DND-41 (cell line): ENCODE measurements around the gene SYCP2L.

Experiments used
- ATAC-seq: fragments of 200-7000 bp; cut with Tn5 transposase; 3 replicates; pipeline ENCODE4 v1.9.1; 2021; ENCODE audit warnings: low read depth; ENCODE audit not compliant: insufficient read depth
- DNase-seq: peaks from one replicate; pipeline ENCODE4 v3.0.0-alpha.2; 2020
- H2AFZ ChIP-seq: 2 replicates; pipeline ENCODE4 v1.6.0; 2012; ENCODE audit warnings: low read depth, low read length
- H3K27ac ChIP-seq: 2 replicates; pipeline ENCODE4 v1.5.1; 2012; ENCODE audit warnings: low read length, inconsistent platforms
- H3K27me3 ChIP-seq: fragments of 200-600 bp; sonication (generic); 2 replicates; pipeline ENCODE4 v1.6.0; 2012; ENCODE audit warnings: low read length, mild to moderate bottlenecking, inconsistent platforms; ENCODE audit not compliant: insufficient read depth, poor library complexity
- H3K36me3 ChIP-seq: 2 replicates; pipeline ENCODE4 v1.5.1; 2012; ENCODE audit warnings: low read length, inconsistent platforms; ENCODE audit not compliant: insufficient read depth
- H3K4me1 ChIP-seq: 2 replicates; pipeline ENCODE4 v1.5.1; 2012; ENCODE audit warnings: mild to moderate bottlenecking, low read length; ENCODE audit not compliant: insufficient read depth
- H3K4me2 ChIP-seq: 2 replicates; pipeline ENCODE4 v1.6.0; 2012; ENCODE audit warnings: mild to moderate bottlenecking, moderate library complexity, low read length, inconsistent platforms; ENCODE audit not compliant: insufficient read depth
- H3K4me3 ChIP-seq, 2 experiments: fragments of 200-600 bp in 1 of 2; shearing (Covaris generic) in 1 of 2; 2 replicates each; pipeline ENCODE4 v1.5.1; 2012 to 2016; ENCODE audit warnings: inconsistent platforms in 2 of 2, low read length in 2 of 2, mild to moderate bottlenecking in 2 of 2, low read depth in 1 of 2, moderate library complexity in 1 of 2
- H3K79me2 ChIP-seq: 2 replicates; pipeline ENCODE4 v1.6.0; 2012; ENCODE audit warnings: low read length, inconsistent platforms; ENCODE audit not compliant: insufficient read depth
- H3K9ac ChIP-seq: 2 replicates; pipeline ENCODE4 v1.6.0; 2012; ENCODE audit warnings: low read depth, mild to moderate bottlenecking, inconsistent platforms, low read length, moderate library complexity
- H3K9me3 ChIP-seq: 2 replicates; pipeline ENCODE4 v1.5.1; 2012; ENCODE audit warnings: low read length, moderate library complexity, mild to moderate bottlenecking, inconsistent platforms; ENCODE audit not compliant: insufficient read depth, severe bottlenecking
- H4K20me1 ChIP-seq: 2 replicates; pipeline ENCODE4 v1.6.0; 2012; ENCODE audit warnings: low read length; ENCODE audit not compliant: insufficient read depth
- EZH2 ChIP-seq: IDR thresholded peaks from 3 replicates; pipeline ENCODE4 v1.6.1; 2012; ENCODE audit warnings: borderline replicate concordance, low read depth, mild to moderate bottlenecking, moderate library complexity, low read length, inconsistent platforms; ENCODE audit not compliant: severe bottlenecking
- TF ChIP-seq, protein P1 (sequence below): IDR thresholded peaks from 2 replicates; pipeline ENCODE4 v1.5.1; 2012; ENCODE audit warnings: borderline replicate concordance, low read length, moderate library complexity, mild to moderate bottlenecking; ENCODE audit not compliant: poor library complexity, severe bottlenecking; ENCODE audit errors: extremely low read depth

The SYCP2L gene

DNA sequence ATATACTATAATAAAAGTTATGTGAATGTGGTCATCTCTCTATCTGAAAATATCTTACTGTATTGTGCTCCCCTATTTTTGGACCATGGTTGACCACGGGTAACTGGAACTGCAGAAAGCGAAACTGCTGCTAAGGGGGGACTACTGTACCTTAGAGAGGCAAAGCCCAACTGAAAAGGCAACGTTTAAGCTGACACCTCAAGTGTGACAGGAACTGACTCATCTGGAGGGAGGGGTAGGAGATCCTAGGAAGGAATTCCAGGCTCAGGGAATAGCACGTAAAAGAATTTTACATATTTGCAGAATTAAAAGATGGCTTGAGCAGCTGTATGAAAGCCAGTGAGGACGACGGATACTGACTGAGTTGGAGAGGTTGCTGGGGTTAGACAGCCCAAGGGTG, 122.5 kb downstream of the SYCP2L start:
- H3K27ac ChIP-seq: no peak overlapping the region
- H3K4me2 ChIP-seq: no peak overlapping the region

GRCh38 chr6:11011787-11012234, 125.0 kb downstream of the SYCP2L start:
- H3K4me3 ChIP-seq: no peak overlapping the region
- no peaks in the 10 kb centered on the region for H3K4me1 ChIP-seq
- ATAC-seq: no peak
- TF ChIP-seq, protein P1, sequence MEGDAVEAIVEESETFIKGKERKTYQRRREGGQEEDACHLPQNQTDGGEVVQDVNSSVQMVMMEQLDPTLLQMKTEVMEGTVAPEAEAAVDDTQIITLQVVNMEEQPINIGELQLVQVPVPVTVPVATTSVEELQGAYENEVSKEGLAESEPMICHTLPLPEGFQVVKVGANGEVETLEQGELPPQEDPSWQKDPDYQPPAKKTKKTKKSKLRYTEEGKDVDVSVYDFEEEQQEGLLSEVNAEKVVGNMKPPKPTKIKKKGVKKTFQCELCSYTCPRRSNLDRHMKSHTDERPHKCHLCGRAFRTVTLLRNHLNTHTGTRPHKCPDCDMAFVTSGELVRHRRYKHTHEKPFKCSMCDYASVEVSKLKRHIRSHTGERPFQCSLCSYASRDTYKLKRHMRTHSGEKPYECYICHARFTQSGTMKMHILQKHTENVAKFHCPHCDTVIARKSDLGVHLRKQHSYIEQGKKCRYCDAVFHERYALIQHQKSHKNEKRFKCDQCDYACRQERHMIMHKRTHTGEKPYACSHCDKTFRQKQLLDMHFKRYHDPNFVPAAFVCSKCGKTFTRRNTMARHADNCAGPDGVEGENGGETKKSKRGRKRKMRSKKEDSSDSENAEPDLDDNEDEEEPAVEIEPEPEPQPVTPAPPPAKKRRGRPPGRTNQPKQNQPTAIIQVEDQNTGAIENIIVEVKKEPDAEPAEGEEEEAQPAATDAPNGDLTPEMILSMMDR: no peak
- no peak for TF ChIP-seq EZH2
- no peak for DNase-seq
- no peaks in the 10 kb centered on the region for H4K20me1 ChIP-seq
- no peak overlapping the region for H2AFZ ChIP-seq
- H3K4me2 ChIP-seq: no peak overlapping the region
- H3K79me2 ChIP-seq: no peaks in the 10 kb centered on the region
- H3K9me3 ChIP-seq: no peaks in the 10 kb centered on the region
- peaks cover 19% of the 10 kb centered on the region for H3K27me3 ChIP-seq
- no peak overlapping the region for H3K27ac ChIP-seq
- H3K36me3 ChIP-seq: no peaks in the 10 kb centered on the region
- no peak overlapping the region for H3K9ac ChIP-seq

More for the DNA sequence above, 122.5 kb downstream of the SYCP2L start:
- no peak overlapping the region for H3K4me3 ChIP-seq
- H3K79me2 ChIP-seq: no peaks in the 10 kb centered on the region
- no peak for ATAC-seq
- H3K27me3 ChIP-seq: peaks cover 14% of the 10 kb centered on the region
- DNase-seq: no peak
- H2AFZ ChIP-seq: no peak overlapping the region
- no peaks in the 10 kb centered on the region for H3K9me3 ChIP-seq
- H4K20me1 ChIP-seq: no peaks in the 10 kb centered on the region
- no peaks in the 10 kb centered on the region for H3K36me3 ChIP-seq
- H3K4me1 ChIP-seq: no peaks in the 10 kb centered on the region
- H3K9ac ChIP-seq: no peak overlapping the region
- TF ChIP-seq, protein P1: no peak
- no peak for TF ChIP-seq EZH2

DNA sequence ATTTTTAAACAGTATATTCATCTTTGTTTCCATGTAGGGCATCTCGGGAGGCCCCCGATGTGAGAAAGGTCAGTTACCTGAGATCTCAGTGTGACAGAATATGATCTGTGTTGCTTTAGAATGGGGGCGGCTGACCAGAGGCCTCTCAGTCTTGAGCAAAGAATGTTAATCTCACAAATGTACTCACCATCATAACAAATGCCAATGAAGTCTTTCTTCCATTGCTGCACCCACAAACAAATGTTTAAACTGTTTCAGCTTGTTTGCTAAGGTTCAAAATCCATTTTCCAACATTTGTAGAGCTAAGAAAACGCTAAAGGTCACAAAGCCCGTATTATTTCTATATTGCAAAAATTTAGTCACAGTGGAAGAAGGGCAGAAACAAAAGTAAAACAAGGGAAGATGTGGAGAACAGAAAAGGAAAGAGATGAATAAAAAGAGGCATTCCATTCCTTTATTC, 125.5 kb downstream of the SYCP2L start:
- no peak overlapping the region for H2AFZ ChIP-seq
- no peaks in the 10 kb centered on the region for H3K36me3 ChIP-seq
- no peak overlapping the region for H3K4me3 ChIP-seq
- H3K9me3 ChIP-seq: no peaks in the 10 kb centered on the region
- no peaks in the 10 kb centered on the region for H3K79me2 ChIP-seq
- H3K27me3 ChIP-seq: peaks cover 22% of the 10 kb centered on the region
- H3K4me2 ChIP-seq: no peak overlapping the region
- no peak for TF ChIP-seq EZH2
- TF ChIP-seq, protein P1: no peak
- ATAC-seq: no peak
- no peak for DNase-seq
- no peaks in the 10 kb centered on the region for H3K4me1 ChIP-seq
- no peak overlapping the region for H3K27ac ChIP-seq
- H3K9ac ChIP-seq: no peak overlapping the region
- H4K20me1 ChIP-seq: no peaks in the 10 kb centered on the region
